ENCODE data around the gene ZNFX1.
A peak's percentile ranks its signal among the peaks of the same experiment; 100 is the strongest.
"Not testable (repeated sequence)": the region's sequence is repeated elsewhere in the genome, so short reads cannot be mapped to it uniquely, and the experiment has no call there.

ZNFX1 gene

DNA sequence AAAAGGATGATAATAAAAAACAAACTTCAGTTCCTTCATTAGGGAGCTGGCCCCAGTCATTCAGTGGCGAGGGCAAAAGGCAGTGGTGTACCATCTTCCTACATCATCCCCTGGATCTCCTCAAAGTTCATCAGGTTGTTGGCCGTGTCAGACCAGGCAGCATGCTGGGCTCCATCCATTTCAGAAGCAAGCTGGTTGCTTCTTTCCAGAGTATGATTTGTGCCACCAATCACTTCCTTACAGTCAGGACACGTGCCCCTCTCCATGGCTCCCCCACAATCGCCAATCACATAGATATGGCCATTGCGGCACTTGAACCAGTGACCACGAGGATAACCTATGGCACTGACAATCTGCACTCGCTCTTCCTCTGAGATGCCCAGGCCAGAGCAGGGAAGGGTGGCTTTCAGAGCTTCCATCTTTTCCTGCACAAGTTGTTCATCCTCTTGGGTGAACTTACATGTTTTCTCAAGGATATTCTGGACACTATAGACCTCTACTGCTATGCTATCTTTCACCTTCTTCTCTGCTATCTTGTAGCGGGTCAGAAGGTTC, 30.6 kb downstream of the ZNFX1 start:
- no peak for DNase-seq

DNA sequence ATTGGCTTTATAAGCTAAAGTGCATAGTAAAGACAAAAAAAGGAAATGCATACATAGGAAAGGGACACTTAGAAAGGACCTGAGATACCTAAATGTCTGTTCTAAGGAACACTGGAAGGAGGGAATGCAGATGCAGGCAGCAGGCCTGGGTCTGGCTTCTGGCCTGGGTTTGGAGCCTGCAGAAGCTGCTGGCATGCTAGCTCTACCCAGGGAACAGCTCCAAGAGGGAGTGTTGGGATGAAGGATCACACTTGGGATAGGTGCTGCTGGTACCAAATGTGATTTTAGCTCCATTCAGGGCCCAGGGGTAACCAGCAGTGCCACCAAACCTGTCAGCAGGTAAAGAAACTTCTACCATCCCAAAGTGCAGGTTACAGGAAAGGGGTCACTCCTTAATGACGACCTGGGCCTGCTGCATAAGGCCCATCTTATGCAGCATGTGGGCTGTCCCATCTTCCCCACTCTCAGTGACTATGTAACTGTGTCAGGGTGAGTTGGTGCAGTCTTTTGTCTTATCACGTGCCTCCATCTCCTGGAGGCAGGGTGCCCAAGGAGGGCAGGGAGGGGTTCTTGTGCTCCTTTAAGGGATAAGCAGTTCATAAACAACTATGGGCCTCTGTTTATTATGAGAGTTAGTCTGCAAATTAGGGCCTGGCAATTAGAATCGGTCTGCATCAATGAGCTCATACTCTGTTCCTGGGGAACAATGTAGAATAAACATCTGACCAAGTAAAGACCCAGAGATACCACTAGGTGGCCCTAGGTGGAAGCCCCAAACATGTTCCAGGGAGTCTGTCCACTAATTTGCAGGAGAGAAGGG, 31.7 kb downstream of the ZNFX1 start:
- DNase-seq: peak; percentile 53

DNA sequence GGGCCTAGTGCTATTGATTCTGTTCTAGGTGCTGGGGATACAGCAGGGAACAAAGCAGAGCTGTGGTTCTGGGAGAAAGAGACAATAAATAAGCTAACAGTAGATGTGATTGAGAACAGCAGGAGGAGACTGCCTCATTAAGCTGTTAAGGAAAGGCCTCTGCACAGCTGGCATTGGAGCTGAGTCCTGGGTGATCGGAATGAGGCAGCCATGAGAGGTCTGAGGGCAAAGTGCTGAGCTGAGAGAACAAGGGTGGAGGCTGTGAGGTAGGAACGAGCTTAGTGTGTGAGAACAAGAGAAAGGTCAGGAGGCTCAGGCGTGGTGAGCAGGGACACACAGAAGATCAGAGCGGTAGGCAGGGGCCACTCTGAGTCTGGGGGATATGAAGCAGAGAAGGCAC, 40.3 kb downstream of the ZNFX1 start:
- no peak for DNase-seq

DNA sequence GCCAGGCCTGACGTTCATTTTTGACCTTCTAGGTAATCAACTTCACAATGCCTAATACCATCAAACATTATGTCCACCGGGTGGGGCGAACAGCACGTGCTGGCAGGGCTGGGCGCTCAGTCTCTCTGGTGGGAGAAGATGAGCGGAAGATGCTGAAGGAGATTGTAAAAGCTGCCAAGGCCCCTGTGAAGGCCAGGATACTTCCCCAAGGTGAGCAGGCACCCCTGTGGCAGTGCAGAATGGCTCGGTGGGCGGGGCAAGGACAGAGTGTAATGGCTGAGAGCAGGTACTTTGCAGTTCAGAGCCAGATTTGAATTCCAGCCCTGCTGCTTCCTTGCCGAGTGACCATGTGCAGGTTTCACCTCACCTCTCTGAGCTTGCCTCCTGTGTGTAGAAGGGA, 41.6 kb downstream of the ZNFX1 start:
- DNase-seq: no peak

DNA sequence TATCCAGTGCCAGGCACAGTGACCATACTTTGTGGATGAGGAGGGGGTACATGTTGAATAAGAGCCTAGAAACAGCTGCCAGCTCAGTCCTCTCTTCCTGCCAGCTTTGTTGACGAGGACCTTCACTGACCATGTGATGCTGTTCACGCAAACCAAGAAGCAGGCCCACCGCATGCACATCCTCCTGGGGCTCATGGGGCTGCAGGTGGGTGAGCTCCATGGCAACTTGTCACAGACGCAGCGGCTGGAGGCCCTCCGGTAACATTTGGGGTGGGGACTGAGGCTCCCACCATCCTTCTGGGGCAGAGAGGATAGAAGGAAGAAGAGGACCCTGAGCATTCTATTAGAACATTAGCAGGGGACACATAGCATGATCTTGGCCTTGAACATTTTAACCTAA, 43.0 kb downstream of the ZNFX1 start:
- no peak for DNase-seq

DNA sequence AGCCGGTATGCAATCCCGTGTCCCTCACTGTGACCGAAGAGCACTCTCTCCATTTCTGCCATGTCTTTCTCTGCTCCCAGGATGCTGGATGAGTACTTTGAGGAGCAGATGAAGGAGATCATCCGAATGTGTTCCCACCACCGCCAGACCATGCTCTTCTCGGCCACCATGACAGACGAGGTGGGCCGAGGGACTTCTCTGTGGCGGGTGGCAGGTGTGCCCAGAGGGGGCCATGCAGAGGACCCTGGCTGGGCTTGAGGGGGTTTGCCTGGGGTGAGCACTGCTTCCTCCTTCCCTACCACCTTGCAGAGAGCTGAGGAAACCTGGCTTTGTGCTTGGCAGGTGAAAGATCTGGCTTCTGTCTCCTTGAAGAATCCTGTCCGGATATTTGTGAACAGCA, 44.6 kb downstream of the ZNFX1 start:
- DNase-seq: no peak

DNA sequence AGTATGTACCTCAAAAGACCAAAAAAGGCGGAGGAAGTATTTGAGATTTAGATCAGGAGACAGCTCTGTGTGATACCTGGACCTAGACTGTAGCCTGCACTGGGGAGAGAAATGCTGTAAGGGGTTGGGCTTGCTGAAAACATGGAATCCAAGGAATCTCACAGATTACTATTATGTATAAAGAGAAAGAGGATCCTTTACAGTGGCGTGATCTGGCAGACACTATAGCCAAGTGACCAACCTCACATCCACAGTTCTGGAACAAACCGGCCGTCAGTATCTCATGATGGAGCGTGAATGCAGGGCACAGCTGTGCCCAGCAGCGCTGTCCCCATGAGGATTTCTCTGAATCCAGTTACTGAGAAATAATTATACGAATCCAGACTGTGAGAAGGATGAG, 46.4 kb downstream of the ZNFX1 start:
- no peak for DNase-seq

DNA sequence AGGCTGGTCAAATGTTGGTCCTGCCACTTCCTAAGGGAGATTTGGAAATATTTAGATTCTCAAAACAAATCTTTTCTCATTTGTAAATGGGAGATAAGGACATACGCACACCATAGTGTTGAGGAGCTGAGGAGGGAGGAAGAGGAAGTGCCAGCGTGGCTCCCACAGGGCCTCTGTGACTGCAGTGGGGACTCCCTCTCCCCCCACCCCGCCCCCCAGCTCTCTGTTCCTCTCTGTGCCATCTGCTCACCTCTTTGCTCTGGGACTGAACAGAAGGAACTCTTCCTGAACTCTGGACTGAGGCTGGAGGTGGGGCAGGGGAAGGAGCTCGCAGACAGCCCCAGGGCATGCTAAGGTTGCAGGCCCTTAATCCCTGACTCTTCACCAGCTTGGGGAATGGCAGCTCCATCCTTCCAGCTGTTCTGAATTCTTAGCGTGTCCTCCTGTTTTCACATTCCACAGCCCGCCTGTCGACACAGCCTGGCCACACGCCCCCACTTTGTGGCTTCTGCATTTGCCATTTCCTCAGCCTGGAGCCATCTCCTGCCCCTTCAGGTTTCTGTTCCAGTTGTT, 47.2 kb downstream of the ZNFX1 start:
- DNase-seq: peak; percentile 92

DNA sequence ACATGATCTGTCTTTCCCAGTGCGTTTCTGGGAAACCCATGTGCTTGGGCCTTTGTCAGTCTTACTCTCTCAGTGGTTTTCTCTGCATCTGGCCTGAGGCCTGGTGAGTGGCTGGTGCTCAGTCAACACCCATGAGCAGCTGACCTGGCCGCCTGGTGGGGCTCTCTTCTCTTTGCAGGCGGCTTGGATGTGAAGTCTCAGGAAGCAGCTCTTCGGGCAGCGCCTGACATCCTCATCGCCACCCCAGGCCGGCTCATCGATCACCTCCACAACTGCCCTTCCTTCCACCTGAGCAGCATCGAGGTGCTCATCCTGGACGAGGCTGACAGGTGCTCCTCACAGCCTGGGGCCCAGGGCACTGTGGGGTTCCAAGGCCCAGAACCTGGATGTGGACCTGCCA, 47.8 kb downstream of the ZNFX1 start:
- DNase-seq: no peak

DNA sequence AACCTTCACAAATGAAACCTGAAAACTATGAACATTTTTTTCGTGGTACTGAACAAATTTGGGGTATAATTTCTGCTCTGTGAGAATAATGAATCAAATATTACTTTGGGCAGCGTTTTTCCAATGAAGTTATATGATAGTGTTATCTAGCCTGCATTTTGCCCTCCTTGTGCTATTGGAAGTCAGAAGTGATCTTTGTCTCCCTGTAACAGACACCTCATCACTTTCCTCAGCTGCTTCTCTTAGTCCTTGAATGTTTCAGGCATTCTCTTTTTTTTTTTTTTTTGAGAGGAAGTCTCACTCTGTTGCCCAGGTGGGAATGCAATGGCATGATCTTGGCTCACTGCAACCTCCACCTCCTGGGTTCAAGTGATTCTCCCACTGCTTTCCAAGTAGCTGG, 48.5 kb downstream of the ZNFX1 start:
- peak; percentile 19 for DNase-seq

DNA sequence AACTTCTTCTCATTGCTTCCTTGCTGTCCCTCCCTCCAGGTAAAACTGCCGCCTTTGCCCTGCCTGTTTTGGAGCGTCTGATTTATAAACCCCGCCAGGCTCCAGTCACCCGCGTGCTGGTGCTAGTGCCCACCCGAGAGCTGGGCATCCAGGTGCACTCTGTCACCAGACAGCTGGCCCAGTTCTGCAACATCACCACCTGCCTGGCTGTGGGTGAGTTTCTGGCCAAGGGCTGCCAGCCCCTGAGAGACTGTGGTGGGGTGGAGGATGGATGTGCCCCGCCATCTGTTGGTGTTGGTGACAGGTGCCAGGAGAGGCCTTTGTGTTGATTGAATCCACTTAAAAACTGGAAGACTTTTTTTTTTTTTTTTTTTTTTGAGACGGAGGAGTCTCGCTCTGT, 49.2 kb downstream of the ZNFX1 start:
- DNase-seq: peak; percentile 99

DNA sequence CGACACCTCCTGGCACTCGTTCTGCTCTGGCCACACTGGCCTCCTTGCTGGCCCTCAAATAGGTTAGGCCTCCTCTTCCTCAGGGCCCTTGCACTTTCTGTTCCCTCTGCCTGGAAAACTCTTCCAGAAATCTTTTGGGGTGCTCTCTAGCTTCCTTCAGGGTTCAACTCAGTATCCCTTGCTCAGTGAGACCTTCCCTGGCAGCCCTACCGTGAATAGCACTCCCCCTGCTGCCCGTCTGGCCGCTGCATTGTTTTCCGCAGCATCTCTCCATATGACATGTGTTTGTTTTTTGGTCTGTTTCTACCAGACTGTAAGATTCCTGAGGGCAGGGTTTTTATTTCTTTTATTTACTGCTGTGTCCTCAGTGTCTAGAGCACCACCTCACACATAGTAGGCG, 52.0 kb downstream of the ZNFX1 start:
- DNase-seq: no peak

DNA sequence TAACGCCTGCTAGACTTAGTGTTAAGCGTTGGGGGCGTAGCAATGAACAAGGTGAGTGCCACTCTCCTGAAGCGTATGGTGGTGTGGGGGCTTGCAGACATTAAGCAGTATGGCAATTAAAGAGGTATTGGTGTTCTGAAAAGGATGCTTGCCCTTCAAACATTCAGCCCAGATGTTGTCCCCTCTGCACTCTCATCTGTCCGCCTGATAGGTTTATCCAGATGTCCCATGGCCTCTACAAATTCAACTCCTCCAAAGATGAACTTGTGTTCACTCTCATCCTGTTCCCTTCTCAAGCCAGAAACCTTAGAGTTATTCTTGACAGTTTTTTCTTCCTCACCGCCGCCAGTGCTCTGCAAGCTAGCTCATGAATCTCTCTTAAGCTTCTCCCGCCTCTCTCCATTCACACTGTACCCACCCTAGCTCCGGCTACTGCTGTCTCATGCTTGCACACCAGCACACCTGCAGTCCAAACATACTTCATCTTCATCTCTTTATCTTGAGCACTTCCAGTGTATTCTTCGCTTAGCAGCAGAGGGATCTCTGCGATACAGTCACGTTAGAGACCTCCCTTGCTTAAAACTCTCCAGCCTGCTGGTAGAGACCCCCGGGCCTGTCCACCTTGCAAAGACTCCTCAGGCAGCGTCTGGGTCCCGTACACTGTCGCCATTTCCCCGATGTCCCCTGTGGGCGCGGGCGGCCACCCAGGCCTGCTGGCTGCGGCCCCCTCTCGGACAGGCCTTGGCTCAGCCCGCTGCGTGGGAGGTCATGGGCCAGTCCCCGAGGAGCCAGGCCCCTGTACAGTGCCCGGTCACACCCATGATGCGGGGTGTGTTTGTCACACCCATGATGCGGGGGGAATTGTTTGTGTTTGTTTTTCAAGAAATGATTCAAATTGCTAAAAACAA, 57.7 kb downstream of the ZNFX1 start:
- DNase-seq: no peak

DNA sequence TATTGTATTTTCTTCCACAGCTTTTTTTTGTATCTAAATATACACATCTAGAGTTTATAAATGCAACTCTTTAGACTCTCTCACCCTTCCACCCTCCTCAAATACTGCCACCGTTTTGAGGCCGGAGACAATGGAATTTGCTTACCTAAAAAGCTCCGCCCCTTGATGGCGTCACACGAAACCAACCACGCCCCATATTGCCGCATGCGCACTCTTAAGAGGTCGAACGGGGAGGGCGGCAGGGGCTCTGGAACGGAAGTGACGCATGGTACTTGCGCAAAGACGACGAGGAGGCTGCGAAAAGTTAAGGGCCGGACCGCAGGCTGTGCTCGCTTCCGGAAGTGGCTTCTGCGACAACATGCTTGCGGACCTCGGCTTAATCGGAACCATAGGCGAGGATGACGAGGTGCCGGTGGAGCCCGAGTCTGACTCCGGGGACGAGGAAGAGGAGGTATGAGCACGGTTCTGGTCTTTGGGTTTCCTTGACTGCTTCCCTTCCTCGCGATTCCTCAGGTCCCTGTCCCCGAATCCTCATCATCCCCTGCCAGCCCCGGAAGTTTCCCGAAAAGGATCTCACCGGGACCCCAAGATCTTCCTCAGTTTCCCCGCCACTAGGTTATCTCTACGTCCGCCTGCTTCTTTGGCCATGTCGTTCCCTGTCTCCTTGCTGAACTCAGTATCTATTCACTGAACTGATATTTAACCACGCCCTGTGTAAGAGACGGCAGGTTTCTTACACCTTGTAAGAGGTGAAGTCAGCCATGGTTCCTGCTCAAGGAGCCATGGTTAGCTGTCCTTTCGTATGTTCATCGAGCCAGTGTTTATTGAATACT, 58.5 kb downstream of the ZNFX1 start, which contains the start of gene DDX27:
TSS of gene DDX27 (plus strand) at position 326 of the 833 bp plus-strand sequence. CDS start at position 359, 33 bp downstream.
- DNase-seq: peak; percentile 100

DNA sequence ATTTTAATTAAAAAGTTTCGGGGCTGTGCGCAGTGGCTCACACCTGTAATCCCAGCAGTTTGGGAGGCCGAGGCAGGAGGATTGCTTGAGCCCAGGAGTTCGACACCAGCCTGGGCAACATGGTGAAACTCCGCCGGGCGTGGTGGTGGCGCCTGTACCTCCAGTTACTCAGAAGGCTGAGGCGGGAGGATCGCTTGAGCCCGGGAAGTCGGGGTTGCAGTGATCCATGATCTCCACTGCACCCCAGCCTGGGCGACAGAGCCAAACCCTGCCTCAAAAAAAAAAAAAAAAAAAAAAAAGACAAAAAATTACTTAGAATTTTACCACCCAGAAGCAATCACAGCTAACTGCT, 59.1 kb downstream of the ZNFX1 start:
- not testable (repeated sequence) for DNase-seq

DNA sequence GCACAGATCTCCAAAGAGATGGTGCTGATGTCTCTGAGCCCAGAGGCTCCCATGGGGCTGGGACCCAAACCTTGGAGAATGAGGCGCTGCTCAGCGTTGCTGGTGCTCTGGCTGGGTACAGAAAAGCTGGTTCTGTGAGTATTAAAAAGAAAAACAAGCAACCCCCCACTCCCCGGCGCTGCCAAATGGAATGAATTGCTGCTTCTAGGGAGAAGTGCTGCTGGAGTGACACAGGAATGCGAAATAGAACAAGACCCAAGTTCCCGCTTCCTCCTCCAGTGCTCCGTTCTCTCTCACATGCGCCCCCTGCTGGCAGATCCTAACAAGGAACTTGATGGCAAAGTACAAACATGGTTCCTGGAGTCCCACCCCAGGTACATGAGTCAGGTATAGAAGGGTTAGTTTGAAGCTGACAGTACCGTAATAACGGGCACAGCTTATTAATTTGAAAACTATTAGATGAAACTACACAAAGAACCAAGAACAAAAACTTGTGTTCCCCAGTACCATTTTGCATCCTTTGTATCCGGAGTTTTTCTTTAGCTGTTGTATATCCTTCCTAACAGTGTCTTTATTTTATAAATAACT, 60.8 kb downstream of the ZNFX1 start:
- peak; percentile 81 for DNase-seq

DNA sequence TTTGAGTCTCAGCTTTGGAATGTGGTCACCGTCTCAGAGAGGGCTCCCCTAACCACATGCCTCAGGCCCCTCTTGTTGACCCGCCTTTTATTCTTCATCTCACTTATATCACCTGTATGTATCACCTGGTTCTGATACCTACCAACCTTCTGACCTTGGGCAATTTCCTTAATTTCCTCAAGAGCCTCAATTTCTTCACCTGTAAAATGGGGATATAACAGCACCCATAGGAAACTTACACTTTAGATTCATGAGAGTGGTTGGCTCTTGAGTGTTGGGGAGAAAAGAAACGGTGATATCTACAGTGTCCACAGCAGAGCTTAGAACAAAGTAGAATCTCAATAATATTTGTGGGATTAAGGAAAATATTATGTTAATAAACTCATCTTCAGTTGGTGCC, 62.6 kb downstream of the ZNFX1 start:
- no peak for DNase-seq

DNA sequence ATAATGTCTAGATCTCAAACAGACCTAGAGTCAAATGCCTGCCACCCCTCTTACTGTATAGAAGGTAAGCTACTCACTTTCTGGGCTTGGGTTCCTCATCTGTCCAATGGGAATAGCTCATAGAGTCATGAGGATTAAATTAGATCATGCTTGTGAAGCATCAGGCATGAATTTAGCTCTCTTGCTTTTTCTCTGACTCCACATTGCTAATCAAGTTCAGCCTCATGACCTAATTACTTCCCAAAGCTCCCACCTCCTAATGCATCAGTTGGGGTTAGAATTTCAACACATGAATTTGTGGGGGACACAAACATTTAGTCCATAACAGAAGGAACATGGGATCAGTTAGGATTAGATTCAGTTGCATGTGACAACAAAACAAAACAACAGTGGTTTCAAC, 63.3 kb downstream of the ZNFX1 start:
- no peak for DNase-seq

DNA sequence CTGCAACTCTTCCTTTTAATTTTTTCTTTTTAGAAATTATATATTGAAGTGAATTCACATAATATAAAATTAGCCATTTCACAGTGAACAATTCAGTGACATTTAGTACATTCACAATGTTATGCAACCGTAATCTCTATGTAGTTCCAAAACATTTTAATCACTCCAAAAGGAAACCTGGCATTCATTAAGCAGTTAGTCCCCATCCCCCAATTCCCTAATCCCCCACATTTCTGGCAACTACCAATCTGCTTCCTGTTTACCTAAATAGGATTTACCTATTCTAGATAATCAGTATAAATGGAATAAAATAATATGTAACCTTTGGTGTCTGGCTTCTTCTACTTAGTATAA, 67.1 kb downstream of the ZNFX1 start:
- DNase-seq: no peak

DNA sequence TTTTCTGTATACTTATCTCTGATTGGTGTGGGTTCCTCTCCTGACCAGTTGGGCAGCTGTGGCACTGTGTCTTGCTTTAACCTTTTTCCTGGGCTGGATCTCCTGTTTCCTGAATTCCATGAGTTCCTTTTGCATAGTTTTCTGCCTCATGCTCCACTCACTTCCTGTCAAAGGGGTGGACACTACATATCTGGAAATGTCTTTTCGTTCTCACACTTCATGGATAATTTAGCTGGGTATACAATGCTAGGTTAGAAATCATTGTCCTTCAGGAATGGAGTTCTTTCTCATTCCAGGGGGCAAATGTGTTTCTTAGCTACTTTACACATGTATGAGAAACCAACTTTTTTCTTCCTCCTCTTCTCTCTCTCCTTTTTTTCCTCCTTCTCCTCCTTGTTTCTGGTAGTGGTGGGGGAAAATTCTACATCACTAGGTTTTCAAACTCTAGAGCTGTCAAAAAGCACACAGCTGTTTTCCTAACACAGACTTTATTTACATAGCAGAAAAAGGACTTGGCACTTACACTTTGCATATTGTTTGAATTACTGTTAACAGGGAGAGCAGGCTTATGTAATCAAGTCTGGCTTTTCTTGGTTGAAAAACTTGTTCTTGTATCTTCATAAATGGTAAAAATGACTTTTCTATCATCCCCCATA, 67.6 kb downstream of the ZNFX1 start:
- DNase-seq: no peak

DNA sequence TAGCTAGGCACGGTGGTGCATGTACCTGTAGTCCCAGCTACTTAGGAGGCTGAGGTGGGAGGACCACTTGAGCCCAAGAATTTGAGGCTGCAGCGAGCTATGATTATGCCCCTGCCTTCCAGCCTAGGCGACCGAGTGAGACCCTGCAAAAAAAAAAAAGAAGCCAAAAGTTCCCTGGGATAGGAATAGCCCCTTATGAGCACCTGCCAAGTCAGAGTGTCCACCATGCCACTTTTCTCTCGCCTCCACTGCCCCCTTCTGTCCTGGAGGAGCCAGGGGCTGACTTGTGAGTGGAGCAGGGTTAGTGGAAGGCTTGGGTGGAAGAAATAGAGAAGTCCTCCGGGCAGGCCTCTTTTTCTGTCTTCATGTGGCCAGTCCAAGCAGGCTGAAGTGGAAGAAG, 70.8 kb downstream of the ZNFX1 start:
- DNase-seq: no peak

DNA sequence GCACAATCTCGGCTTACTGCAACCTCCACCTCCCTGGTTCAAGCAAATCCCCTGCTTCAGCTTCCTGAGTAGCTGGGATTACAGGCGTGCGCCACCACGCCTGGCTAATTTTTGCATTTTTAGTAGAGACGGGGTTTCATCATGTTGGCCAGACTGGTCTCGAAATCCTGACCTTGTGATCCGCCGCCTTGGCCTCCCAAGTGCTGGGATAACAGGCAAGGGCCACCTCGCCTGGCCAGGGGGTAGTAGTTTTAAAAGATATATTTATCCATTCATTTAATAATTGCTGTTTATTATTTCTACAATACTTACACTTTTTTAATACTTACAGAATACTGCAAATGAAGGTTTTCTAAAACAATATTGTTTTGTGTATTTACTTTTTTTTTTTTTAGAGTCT, 74.1 kb downstream of the ZNFX1 start:
- no peak for DNase-seq

Data from NCI-H2171 treated with DMSO at 0.1 percent for 48 hours (cell line).